MCF 10A (cell line): Measurements from ENCODE around the gene ITK. TPM values are rescaled to one million over a fixed set of nuclear protein-coding genes. Genes with fewer than 3 reads are reported as not detected.

ENCODE experiments used
- BruUV-seq: library from RNA; stranded (reverse); fragments of 400-500 nt; replicated peaks from 2 replicates; lab custom pipeline; 2021; lab: Mats Ljungman, UMichigan
- CTCF ChIA-PET: fragments of 300-600 bp; sonication (Branson Sonifier 250); formaldehyde crosslinking; extraction: SDS; loops from one replicate; lab custom pipeline; 2021; ENCODE audit warnings: antibody characterized with exemption, inconsistent platforms; lab: Yijun Ruan, JAX
- POLR2A ChIA-PET: fragments of 300-600, 350-650 bp; sonication (Branson Sonifier 250); formaldehyde crosslinking; extraction: SDS; loops from one replicate; lab custom pipeline; 2020; ENCODE audit warnings: antibody characterized with exemption, inconsistent platforms; lab: Yijun Ruan, JAX
- DNase-seq: peaks from one replicate; pipeline ENCODE4 v3.0.0-alpha.2; 2018; ENCODE audit not compliant: unreplicated experiment
- H3K27ac Mint-ChIP-seq: one replicate; pipeline ENCODE4 v1.8.0; 2022; ENCODE audit warnings: mild to moderate bottlenecking, low read depth, mixed read lengths; ENCODE audit not compliant: unreplicated experiment
- H3K27me3 Mint-ChIP-seq: one replicate; pipeline ENCODE4 v1.8.0; 2022; ENCODE audit warnings: mixed read lengths; ENCODE audit not compliant: insufficient read depth, unreplicated experiment
- H3K36me3 Mint-ChIP-seq: one replicate; pipeline ENCODE4 v1.8.0; 2022; ENCODE audit warnings: mild to moderate bottlenecking, moderate library complexity, mixed read lengths; ENCODE audit not compliant: insufficient read depth, unreplicated experiment
- H3K4me1 Mint-ChIP-seq: one replicate; pipeline ENCODE4 v1.8.0; 2022; ENCODE audit warnings: mixed read lengths; ENCODE audit not compliant: insufficient read depth, unreplicated experiment
- H3K4me3 Mint-ChIP-seq: one replicate; pipeline ENCODE4 v1.8.0; 2022; ENCODE audit warnings: mild to moderate bottlenecking, moderate library complexity, mixed read lengths; ENCODE audit not compliant: unreplicated experiment
- H3K9me3 Mint-ChIP-seq: one replicate; pipeline ENCODE4 v1.8.0; 2022; ENCODE audit warnings: mixed read lengths; ENCODE audit not compliant: unreplicated experiment
- CTCF ChIP-seq: fragments of 200-600 bp; IDR thresholded peaks from one replicate; pipeline ENCODE4 v1.8.0; 2022; ENCODE audit warnings: antibody characterized with exemption, mild to moderate bottlenecking; ENCODE audit not compliant: unreplicated experiment
- intact Hi-C: fragments of 100-400 bp; cut with micrococcal nuclease; formaldehyde crosslinking; loops from 2 replicates; pipeline ENCODE4 v1.14.1; 2022
- total RNA-seq: library from RNA; stranded (reverse); gene quantifications from 2 replicates; pipeline ENCODE4 v1.2.3, GENCODE V29; 2022

Gene ITK
- total RNA-seq, 1 experiment from 2014 or later: not detected

- Mint-ChIP-seq H3K27ac (no peak overlapping the region), H3K9me3 (no peaks in the 10 kb centered on the region), H3K27me3 (peaks cover 15% of the 10 kb centered on the region), H3K4me1 (no peaks in the 10 kb centered on the region), H3K36me3 (no peaks in the 10 kb centered on the region), H3K4me3 (no peak overlapping the region)
- TF ChIP-seq CTCF: no peak
- CTCF ChIA-PET: interaction anchor here (0.6 to 3.1 kb wide), 4 partner anchors 12 to 165 kb away, joined by 3 to 10 read pairs (median 6); no protein-coding TSS in a partner anchor
- POLR2A ChIA-PET: interaction anchor here (0.6 kb wide), 1 partner anchor 20 kb away, joined by 3 read pairs; the partner anchor contains the start of gene MED7
- DNase-seq: no peak
- BruUV-seq: no TSS peak
- intact Hi-C loops: no loop called here
Measured at GRCh38 chr5:157162919-157163510, 17.6 kb upstream of the ITK start.

GRCh38 chr5:157164521-157164920, 16.1 kb upstream of the ITK start:
- H3K4me3 Mint-ChIP-seq: no peak overlapping the region
- TF ChIP-seq CTCF: no peak
- POLR2A ChIA-PET: interaction anchor here (0.7 kb wide), 1 partner anchor 12 kb away, joined by 3 read pairs; no protein-coding TSS in a partner anchor
- no peak overlapping the region for H3K27ac Mint-ChIP-seq
- intact Hi-C loops: no loop called here
- H3K9me3 Mint-ChIP-seq: no peaks in the 10 kb centered on the region
- CTCF ChIA-PET: no interaction called here
- H3K4me1 Mint-ChIP-seq: no peaks in the 10 kb centered on the region
- BruUV-seq: no TSS peak
- no peaks in the 10 kb centered on the region for H3K36me3 Mint-ChIP-seq
- DNase-seq: no peak
- H3K27me3 Mint-ChIP-seq: peaks cover 15% of the 10 kb centered on the region

DNA sequence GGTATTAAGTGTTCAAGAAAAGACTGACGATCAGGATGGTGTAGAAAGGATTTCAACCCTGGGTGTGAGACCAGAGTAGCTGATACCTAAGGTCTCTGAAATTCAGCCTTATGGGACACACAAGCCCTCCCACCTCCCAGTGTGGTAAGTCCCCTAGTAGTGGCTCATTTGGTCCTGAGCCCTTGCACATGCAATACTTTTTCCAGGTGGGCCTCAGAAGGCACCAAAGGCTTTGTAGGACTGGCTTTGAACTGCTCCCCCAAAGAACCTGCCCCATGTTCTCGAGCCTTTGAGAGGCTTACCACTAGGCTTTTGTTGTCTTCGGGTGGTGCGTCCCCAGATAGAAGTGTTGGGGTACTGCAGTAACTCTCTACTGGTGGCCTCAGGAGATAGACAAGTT, 15.4 kb upstream of the ITK start:
- BruUV-seq: no TSS peak
- H3K4me3 Mint-ChIP-seq: no peak overlapping the region

GRCh38 chr5:157165668-157166067, 15.0 kb upstream of the ITK start:
- Mint-ChIP-seq H3K27me3 (peaks cover 15% of the 10 kb centered on the region), H3K4me1 (no peaks in the 10 kb centered on the region), H3K4me3 (no peak overlapping the region), H3K36me3 (no peaks in the 10 kb centered on the region), H3K27ac (no peak overlapping the region), H3K9me3 (peaks cover 2% of the 10 kb centered on the region)
- no peak for TF ChIP-seq CTCF
- intact Hi-C loops: no loop called here
- CTCF ChIA-PET: interaction anchor here (0.5 to 0.6 kb wide), 2 partner anchors 130 to 610 kb away, joined by 3 to 5 read pairs; no protein-coding TSS in a partner anchor
- BruUV-seq: no TSS peak
- POLR2A ChIA-PET: no interaction called here
- DNase-seq: no peak

More for the DNA sequence above, 15.4 kb upstream of the ITK start:
- intact Hi-C loops: no loop called here
- no peak for DNase-seq
- TF ChIP-seq CTCF: no peak
- CTCF ChIA-PET: interaction anchor here (0.5 to 0.6 kb wide), 2 partner anchors 130 to 610 kb away, joined by 3 to 5 read pairs; no protein-coding TSS in a partner anchor
- POLR2A ChIA-PET: interaction anchor here (0.7 kb wide), 1 partner anchor 11 kb away, joined by 3 read pairs; no protein-coding TSS in a partner anchor
- Mint-ChIP-seq H3K9me3 (no peaks in the 10 kb centered on the region), H3K4me1 (no peaks in the 10 kb centered on the region), H3K36me3 (no peaks in the 10 kb centered on the region), H3K27me3 (peaks cover 15% of the 10 kb centered on the region), H3K27ac (no peak overlapping the region)
